ENCODE results near the gene UBE2E1.
"Not testable (repeated sequence)": the region's sequence is repeated elsewhere in the genome, so short reads cannot be mapped to it uniquely, and the experiment has no call there.

UBE2E1 gene

DNA sequence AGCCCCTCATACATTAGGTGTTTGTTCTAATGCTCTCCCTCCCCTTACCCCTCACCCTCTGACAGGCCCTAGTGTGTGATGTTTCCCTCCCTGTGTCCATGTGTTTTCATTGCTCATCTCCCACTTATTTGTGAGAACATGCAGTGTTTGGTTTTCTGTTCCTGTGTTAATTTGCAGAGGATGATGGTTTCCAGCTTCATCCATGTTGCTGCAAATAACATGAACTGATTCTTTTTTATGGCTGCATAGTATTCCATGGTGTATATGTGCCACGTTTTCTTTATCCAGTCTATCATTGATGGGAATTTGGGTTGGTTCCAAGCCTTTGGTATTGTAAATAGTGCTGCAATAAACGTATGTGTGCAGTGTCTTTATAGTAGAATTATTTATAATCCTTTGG lies 43.7 kb downstream of the UBE2E1 start:
- DNase-seq (ENCODE audit: low read depth): not testable (repeated sequence)

DNA sequence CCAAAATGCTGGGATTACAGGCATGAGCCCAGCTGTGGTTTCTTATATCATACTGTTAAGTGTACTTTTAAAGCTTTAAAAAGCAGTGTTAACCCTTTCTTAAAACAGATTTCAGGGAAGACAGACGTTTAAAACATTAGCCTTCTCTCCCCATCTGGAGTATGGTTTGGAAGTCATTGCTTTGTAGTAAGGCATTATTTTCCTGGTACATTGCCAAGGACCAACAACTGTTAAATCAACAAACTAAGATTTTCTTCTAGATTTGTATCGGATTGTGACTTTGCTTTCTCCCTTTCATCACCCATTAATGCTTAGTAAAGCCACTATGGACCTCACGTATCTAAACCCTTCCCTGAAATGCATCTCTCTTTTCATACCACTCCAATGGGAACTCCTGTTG lies 50.5 kb downstream of the UBE2E1 start:
- DNase-seq (ENCODE audit: low read depth): peak; percentile 46

DNA sequence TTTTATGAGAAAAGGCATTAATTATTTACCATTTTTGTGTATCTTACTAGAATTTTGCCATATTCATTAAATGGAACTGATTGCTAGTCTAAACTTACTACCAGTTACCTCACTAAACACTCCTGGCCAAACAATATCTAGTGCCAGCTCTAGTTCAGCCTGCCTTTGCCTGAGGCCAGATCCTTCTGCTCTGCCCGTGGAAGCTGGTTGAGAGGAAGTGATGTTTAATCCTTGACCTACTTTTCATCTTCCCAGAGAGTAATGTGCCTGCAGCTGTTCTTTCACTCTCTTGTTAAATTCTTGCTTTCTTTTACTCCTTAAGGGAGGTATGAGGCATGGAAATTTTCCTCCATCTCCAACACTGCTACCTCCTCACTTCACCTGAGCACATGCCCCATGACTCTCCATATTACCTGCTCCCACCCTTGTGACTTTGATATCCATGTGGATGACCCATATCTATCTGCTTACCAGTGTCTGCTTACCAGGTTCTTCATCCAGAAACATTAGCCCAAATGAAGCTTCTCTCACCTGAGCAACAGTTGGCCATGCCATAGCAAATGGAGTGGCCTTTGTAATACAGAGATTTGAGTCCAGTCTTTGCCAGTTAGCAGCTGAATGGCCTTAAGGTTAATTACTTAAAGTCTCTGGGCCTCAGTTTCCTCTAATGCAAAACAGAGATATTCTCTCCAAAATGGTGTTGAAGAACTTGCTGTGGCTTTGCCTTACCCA lies 53.4 kb downstream of the UBE2E1 start:
- no peak for DNase-seq (ENCODE audit: low read depth)

DNA sequence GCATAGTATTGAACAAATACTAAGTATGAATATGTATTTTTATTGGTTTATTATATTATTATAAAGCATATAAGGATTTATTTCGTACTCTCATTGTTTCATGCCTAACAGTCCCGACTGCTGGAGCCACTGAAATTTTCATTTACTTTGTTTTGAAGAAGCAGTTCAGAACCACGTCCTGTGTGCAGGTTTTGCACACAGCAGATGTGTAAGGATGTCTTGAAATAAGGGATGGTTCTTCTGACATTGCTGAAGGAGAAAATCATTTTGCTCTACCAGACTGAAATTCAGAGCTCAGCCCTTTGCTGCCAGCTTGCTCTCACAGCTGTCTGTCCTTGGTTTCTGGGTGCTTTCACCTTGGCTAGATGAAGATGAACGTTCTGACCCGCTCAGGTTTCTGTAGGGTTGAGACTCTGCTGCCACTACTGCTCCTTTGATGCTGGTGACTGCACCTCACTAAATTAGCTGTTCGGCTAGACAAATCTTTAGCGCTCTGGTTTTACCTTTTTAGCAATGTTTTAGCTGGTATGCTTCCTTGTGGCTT lies 54.2 kb downstream of the UBE2E1 start:
- DNase-seq (ENCODE audit: low read depth): no peak

DNA sequence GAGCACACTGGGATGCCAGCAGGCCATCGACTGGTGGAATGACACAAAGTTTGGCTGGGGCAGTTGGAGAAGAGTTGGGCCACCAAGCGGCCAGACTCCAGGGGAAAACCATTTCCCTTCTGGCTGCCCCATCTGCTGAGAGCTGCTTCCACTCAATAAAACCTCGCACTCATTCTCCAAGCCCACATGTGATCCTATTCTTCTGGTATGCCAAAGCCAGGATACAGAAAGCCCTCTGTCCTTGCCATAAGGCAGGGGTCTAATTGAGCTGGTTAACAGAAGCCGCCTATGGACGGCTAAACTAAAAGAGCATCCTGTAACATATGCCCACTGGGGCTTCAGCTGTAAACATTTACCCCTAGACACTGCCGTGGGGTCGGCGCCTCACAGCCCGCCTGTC lies 55.9 kb downstream of the UBE2E1 start:
- no peak for DNase-seq (ENCODE audit: low read depth)

DNA sequence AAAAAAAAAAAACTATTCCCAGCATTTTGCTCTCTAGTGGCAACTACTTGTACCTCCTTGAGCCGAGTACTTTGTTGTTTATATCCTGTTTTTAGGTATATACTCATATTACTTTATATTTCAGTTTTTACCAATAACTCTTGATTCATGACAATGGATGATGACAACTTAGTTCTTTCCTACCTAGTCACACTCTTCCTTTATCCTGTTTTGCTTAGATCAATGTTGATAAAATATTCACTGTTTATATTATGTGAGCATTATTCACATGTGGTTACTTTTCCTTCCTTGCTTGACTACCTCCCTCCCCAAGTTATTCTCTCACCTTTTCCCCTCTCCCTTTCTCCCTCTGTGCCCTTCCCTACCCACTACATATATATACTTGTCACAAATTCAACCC lies 57.3 kb downstream of the UBE2E1 start:
- no peak for DNase-seq (ENCODE audit: low read depth)

DNA sequence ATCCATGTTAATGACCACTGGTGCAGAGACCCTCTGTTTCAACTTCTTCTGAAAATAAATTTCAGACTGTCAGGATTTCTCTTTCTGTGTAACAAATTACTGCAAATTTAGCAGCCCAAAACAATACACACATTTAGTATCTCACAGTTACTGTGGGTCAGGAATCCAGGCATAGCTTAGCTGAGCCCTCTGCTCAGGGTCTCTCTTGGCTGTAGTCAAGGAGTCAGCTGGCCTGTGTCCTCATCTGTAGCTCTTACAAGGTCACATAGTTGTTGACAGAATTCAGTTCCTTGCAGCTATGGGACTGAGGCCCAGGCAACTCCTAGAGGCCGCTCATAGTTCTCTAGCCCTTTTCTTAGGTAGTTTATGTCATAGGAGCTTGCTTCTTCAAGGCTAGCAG lies 59.2 kb downstream of the UBE2E1 start:
- no peak for DNase-seq (ENCODE audit: low read depth)

DNA sequence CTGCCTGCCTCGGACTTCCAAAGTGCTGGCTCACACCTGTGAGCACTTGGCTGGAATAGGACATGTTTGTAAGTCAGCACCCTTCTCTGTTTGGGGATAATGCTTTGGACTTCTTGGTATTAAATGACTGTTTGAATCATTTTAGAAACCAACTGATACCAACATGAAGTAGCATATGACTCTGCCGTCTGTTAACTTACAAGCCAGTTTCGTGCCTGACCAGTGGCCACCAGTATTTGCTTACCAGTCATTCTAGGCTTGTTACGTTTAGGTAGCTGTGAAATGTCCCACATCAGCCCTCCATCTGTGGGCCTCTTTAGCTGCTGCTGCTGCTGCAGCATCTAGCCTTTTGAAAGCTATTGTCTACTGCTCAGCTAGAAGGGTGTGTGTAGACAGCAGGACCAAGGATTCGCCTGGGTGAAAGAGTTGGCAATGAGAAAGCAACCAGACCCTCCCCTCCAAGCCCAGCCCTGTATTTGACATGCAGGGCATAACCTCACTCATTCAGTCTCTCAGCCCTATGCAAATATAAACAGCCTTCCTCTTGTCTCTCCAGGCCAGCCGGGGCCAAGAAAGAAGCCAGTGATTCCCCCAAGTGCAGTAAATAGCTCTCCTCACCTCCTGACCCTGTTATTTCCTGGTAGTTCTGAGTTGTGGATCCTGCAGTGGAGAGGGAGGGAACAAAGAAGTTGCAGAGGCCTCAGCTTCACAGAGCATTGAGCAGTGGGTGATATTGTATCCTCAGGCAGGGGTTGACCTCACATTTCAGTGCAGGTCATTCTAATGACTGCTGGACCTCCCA lies 60.0 kb downstream of the UBE2E1 start:
- DNase-seq (ENCODE audit: low read depth): no peak

DNA sequence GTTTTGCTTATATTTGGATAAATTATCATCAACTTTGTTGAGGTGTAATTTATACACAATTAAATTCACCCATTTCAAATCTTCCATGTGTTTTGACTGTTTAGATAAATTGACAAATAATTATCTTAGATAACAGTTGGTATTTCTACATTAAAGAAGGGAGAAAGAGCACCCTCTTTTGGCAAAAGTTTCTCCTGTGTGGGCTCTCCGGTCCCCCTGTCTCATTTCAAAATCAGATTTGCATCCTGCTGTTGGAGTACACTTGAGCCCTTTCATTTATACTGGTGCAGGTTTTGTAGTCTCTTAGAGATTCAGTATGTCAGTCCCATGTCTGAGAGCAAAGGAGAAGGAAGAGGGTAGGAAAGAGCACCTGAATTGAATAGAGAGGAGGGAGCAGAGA lies 61.6 kb downstream of the UBE2E1 start:
- no peak for DNase-seq (ENCODE audit: low read depth)

DNA sequence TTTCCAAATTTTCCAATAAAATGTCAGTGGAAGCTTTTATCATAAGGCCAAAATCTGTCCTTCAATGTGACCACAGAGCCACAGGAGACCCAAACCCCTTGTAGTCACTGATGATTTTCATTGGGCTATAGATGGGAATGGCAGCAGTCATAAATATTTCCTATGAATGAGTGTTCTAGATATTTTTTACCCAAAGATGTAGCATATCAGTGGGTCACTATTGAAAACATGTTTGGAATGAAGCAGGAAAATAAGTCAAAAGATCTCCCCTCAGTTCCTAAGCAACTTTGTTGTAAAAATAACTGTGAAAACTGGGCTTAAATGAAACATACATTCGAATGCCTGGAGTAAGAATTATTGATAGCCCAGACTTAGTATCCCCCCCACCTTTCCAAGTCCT lies 62.1 kb downstream of the UBE2E1 start:
- no peak for DNase-seq (ENCODE audit: low read depth)

DNA sequence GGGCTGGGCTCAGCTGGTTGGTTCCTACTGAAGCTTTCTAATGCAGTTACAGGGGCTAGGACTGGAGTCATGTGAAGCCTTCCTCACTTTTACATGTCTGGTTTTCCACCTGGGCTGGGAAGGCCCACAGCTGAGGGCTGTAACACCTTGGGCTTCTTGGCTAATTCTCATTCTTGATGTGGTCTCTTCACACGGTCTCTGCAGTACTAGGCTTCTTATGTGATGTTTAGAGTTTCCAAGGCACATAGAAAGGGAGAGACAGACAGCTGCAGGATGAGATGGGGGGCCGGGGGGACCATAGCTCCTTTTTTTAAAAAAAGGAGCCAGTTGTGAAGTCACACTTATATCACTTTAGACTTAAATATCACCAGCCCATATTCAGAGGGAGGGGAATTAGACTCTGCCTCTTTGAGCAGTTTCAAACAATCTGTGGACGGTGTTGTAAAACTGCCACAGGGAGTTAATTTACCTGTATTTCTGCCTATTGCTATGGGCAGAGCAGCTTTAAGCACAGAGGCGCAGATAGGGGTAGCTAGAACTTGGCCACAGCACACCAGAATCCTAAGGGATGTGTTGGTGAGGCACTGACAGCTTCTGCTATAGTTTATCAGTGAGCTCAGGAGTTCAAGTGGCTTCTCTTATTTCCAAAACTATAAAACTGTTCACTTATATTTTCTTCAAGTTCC lies 64.4 kb downstream of the UBE2E1 start:
- DNase-seq (ENCODE audit: low read depth): no peak

DNA sequence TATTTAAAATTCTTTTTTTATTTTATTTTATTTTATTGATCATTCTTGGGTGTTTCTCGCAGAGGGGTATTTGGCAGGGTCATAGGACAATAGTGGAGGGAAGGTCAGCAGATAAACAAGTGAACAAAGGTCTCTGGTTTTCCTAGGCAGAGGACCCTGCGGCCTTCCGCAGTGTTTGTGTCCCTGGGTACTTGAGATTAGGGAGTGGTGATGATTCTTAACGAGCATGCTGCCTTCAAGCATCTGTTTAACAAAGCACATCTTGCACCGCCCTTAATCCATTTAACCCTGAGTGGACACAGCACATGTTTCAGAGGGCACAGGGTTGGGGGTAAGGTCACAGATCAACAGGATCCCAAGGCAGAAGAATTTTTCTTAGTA lies 64.9 kb downstream of the UBE2E1 start:
- not testable (repeated sequence) for DNase-seq (ENCODE audit: low read depth)

DNA sequence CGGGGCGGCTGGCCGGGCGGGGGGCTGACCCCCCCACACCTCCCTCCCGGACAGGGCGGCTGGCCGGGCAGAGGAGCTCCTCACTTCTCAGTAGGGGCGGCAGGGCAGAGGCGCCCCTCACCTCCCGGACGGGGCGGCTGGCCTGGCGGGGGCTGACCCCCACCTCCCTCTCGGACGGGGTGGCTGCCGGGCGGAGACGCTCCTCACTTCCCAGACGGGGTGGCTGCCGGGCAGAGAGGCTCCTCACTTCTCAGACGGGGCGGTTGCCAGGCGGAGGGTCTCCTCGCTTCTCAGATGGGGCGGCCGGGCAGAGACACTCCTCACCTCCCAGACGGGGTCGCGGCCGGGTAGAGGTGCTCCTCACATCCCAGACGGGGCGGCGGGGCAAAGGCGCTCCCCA lies 65.6 kb downstream of the UBE2E1 start:
- not testable (repeated sequence) for DNase-seq (ENCODE audit: low read depth)

DNA sequence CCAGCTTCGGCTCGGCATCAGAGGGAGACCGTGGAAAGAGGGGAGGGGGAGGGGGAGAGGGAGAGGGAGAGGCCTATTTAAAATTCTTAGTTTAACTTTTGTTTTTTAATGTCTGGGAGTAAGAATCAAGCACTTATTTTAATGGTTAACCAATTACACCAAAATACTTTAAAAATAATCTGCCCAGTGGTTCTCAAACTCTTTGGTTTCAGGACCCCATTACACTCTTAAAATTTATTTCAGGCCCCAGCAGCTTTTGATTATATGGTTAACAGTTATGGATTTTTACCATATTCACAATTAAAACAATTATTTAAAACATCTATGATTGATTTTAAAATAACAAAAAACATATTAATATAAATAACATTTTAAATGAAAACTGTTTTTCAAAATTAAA lies 66.6 kb downstream of the UBE2E1 start:
- no peak for DNase-seq (ENCODE audit: low read depth)

DNA sequence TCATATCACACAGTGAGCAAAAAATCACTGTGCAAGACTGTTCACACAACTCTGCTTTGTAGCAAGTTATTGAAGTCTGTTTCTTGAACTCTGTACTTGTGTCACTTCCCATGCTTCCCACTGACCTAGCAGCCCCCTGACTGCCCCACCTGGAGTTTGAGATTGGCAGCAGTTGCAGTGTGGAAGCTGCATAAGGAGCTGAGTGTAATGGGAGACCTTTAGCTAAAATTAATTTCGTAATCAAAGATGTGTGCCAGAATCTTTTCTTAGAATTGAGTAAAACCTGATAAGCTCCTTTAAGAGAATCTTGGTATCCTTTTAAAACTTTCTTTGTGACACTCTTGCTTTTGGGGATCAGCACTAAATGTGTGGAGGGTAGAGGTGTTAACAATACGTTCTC lies 68.2 kb downstream of the UBE2E1 start:
- no peak for DNase-seq (ENCODE audit: low read depth)

DNA sequence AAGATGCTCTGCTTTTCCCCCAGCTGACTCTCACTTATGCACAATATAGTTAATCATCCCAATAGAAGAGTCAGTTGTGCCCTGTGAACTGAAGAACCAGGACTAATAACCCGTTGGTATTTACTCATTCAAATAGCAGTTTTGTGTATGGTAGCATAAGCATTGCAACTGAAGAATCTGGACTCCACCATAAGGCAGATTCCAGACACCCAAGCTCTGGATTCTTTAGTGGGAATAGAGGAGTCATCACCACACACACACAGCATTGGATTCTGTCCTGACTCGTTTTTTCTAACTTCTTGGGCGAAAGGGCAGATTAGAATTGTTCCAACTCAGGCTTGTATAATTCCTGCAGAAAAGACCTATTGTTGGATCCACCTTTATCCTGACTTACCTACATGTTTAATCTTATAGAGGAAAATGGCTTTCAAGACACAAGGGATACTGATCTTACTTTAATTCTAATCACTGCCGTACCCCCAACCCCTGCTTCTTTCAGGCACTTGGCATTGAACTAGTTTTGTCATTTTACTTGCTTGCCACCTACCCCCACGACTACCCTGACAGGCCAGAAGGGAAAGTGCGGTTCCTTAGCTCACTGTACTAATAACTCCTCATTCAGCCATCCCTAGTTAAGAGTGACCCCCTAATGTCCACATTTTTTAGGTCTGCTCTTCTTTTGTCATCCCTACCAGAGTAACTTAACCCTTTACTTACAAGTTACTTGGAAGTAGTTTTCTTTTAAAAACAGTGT lies 68.8 kb downstream of the UBE2E1 start:
- DNase-seq (ENCODE audit: low read depth): no peak

DNA sequence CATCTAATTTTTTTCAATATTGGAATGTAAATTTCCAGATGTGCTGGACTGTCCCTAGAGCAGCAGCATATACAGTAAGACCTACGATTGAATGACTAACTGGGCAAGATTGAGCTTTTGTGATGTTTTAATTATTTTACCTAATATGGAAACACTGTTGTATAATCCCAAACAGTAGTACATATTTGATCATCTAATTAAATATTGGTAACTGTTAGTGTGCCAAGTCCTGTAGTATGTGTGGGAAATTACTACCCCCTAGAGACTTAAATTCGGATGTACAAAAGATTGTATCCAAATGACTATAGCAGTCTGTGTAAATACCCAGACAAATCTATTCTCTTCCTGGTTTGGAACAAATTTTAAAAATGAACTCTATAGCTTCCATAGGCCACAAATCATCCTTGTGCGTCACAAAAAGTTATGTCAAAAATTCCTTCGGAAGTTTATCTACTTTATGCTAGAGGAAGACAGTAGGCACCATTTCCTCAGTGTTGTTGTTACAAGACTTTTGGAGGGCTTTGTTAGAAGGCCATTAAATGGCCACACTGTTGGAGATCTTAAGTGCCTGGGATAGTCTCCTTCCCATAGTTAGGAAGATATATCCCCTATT lies 69.5 kb downstream of the UBE2E1 start:
- no peak for DNase-seq (ENCODE audit: low read depth)

DNA sequence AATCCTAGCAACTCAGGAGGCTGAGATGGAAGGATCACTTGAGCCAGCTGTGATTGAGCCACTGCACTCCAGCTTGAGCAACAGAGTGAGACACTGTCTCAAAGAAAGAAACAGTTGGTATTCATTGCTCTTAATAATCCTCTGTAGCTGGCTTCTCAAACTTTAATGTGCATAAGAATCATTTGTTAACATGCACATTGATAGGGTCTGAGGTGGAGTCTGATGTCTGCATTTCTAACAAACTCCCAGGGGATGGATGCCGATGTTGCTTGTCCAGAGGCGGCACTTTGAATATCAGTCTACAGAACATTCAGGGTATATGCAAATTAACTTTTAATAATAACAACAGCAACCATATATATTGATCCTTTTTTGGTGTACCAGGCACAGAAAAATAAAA lies 71.2 kb downstream of the UBE2E1 start:
- no peak for DNase-seq (ENCODE audit: low read depth)

DNA sequence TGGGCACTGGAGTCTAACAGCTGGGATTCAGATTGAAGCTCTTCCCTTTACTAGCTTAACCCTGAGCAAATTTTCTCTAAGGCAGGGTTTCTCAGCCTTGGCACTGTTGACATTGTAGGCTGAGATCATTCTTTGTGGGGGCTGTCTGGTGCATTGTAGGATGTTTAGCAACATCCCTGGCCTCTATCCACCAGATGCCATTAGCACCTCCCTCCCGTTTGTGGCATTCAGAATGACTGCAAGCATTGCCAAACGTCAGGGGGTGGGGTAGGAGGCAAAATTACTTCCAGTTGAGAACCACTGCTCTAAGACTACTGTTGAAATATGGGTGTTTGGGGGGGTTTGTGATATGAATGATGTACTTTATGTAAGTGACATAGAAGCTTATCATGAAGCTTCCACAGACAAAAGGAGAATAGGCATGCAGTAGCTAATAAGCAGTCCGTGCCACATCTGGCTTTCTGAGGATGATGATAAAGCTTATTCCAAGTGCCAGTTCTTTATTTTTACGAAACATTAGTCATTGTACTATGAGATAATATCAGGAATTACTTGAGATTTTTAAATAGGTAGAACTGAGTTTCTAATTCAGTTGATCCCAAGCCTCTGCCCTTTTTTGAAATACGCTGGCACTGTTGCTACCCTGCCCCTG lies 71.7 kb downstream of the UBE2E1 start:
- peak; percentile 81 for DNase-seq (ENCODE audit: low read depth)

DNA sequence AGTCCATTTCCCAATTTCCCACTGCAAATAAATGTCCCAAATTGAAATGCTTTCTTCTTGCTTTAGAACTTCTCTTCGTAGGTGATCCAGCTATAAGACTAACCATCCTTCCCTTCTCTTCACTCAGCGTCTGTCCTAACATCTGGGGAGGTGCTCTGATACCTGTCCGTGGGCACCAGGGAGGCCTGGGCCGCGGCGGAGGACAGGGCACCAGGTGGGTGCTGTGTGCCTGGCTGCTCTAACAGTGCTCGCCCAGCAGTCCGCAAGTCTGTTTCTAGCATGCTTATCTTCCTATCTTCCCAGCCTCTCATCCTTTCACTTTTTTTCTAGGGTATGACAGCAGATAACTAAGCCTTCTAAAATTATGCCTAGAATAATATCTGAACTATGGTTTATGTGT lies 73.7 kb downstream of the UBE2E1 start:
- no peak for DNase-seq (ENCODE audit: low read depth)

DNA sequence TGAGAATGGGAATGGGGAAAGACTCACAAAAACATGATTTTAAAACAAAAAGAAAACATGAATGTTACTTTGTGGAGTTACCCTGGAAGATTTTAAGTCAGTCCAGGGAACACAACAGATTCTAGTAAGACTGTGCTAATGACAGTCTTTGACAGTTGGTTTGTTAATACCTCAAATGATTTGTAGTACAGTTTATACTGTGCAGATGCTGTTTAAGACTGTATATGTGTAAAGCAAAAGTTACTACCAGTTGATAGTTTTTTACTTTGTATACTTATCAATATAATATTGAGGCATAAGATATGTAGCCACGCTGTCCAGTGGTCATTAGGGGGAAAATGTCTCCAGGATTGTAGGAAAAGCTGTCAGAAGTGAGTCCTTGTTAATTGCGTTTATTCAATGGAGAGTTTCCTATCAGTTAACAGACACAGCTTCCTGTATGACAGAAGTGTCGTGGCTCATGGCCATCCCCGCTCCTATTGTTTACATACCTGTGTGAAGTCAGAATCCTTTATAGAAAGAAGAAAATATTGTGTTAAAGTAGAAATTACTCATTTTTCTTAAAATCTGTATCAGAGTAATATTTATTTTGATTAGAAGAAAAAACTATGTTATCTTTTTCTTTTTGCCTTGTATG lies 75.1 kb downstream of the UBE2E1 start:
- no peak for DNase-seq (ENCODE audit: low read depth)

Data from fibroblast of the conjunctiva (primary cell).